Fibroblast of lung (primary cell): ENCODE results near the gene PDLIM5. TPM values are rescaled to one million over a fixed set of nuclear protein-coding genes. Genes with fewer than 3 reads are reported as not detected.

ENCODE experiments used
- DNase-seq, 2 donors: peaks; one replicate each; pipeline versions ENCODE4 v3.0.0 to v3.0.0-alpha.2; 2010; ENCODE audit warnings: low read depth in 2 of 2
- H2AFZ ChIP-seq: 2 replicates; pipeline ENCODE4 v1.5.1; 2012; ENCODE audit warnings: low read length, control low read depth, inconsistent platforms
- H3K27ac ChIP-seq: 2 replicates; pipeline ENCODE4 v1.5.1; 2011; ENCODE audit warnings: low read length, control low read depth; ENCODE audit not compliant: insufficient read depth
- H3K27me3 ChIP-seq: 2 replicates; pipeline ENCODE4 v1.5.1; 2011; ENCODE audit warnings: mild to moderate bottlenecking, low read length; ENCODE audit not compliant: control insufficient read depth, insufficient read depth
- H3K36me3 ChIP-seq: 2 replicates; pipeline ENCODE4 v1.5.1; 2011; ENCODE audit warnings: low read length; ENCODE audit not compliant: control insufficient read depth, insufficient read depth
- H3K4me1 ChIP-seq: 2 replicates; pipeline ENCODE4 v1.5.1; 2011; ENCODE audit warnings: low read length; ENCODE audit not compliant: control insufficient read depth, insufficient read depth; ENCODE audit errors: extremely low read depth
- H3K4me2 ChIP-seq: 2 replicates; pipeline ENCODE4 v1.5.1; 2011; ENCODE audit warnings: low read length, control low read depth; ENCODE audit not compliant: insufficient read depth; ENCODE audit errors: extremely low read depth
- H3K4me3 ChIP-seq, 4 experiments: fragments of 200-600 bp in 1 of 4; sonication (generic) in 1 of 4; replicated peaks in 1 of 4; 2 replicates each; pipeline ENCODE4 v1.5.1; 2011 to 2016; ENCODE audit warnings: low read length in 4 of 4, low read depth in 3 of 4, mild to moderate bottlenecking in 3 of 4, control low read depth in 2 of 4, inconsistent platforms in 1 of 4, mixed read lengths in 1 of 4; ENCODE audit not compliant: insufficient read depth in 1 of 4; ENCODE audit errors: control extremely low read depth in 1 of 4
- H3K79me2 ChIP-seq: 2 replicates; pipeline ENCODE4 v1.5.1; 2012; ENCODE audit warnings: mild to moderate bottlenecking, low read length, inconsistent platforms; ENCODE audit not compliant: control insufficient read depth, insufficient read depth
- H3K9ac ChIP-seq: 2 replicates; pipeline ENCODE4 v1.5.1; 2011; ENCODE audit warnings: mild to moderate bottlenecking, low read length, control low read depth; ENCODE audit not compliant: insufficient read depth
- H3K9me3 ChIP-seq: 2 replicates; pipeline ENCODE4 v1.5.1; 2012; ENCODE audit warnings: low read depth, low read length; ENCODE audit not compliant: control insufficient read depth, insufficient read depth
- H4K20me1 ChIP-seq: 2 replicates; pipeline ENCODE4 v1.5.1; 2011; ENCODE audit warnings: low read length; ENCODE audit not compliant: control insufficient read depth, insufficient read depth; ENCODE audit errors: extremely low read depth
- EZH2 ChIP-seq: IDR thresholded peaks from 2 replicates; pipeline ENCODE4 v1.5.1; 2012; ENCODE audit warnings: low read length, control low read depth, mild to moderate bottlenecking; ENCODE audit errors: missing control alignments
- polyA plus RNA-seq, 2 donors: library from polyadenylated mRNA; depleted of rRNA in 1 of 2; stranded (reverse) in 1 of 2; unstranded in 1 of 2; fragments of >200 nt; gene quantifications; 2 replicates each; pipeline ENCODE4 v1.2.1, GENCODE V29; 2011 to 2012; ENCODE audit warnings: missing spikeins in 1 of 2
- total RNA-seq: library from RNA; depleted of rRNA; stranded (reverse); fragments of >200 nt; gene quantifications from 2 replicates; pipeline ENCODE4 v1.2.1, GENCODE V29; 2014
- TF ChIP-seq, protein P1 (sequence below), 2 donors: IDR thresholded peaks in 1 of 2; conservative IDR thresholded peaks in 1 of 2; 1 replicate in 1 of 2; 2 replicates in 1 of 2; pipeline ENCODE4 v1.5.1; 2011 to 2012; ENCODE audit warnings: low read length in 2 of 2, control low read depth in 1 of 2, inconsistent platforms in 1 of 2, low read depth in 1 of 2, mild to moderate bottlenecking in 1 of 2

Gene PDLIM5
- total and polyA plus RNA-seq, 2 donors (not counting 1 experiment from before 2014, with no cell fraction given): 28.4 to 113 TPM

DNA sequence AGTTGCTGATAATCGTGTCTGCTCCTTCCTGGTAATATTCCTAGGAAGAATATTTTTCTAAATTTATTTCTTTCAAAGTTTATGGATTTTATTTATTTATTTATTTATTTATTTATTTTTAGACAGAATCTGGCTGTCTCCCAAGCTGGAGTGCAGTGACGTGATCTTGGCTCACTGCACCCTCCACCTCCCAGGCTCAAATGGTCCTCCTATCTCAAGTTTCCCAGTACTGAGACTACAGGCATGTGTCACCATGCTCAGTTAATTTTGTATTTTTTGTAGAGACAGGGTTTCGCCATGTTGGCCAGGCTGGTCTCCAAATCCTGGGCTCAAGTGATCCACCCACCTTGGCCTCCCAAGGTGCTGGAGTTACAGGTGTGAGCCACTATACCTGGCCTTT lies 48.9 kb downstream of the PDLIM5 start:
- H4K20me1 ChIP-seq: no peaks in the 10 kb centered on the region
- no peak overlapping the region for H3K9ac ChIP-seq
- TF ChIP-seq, protein P1, sequence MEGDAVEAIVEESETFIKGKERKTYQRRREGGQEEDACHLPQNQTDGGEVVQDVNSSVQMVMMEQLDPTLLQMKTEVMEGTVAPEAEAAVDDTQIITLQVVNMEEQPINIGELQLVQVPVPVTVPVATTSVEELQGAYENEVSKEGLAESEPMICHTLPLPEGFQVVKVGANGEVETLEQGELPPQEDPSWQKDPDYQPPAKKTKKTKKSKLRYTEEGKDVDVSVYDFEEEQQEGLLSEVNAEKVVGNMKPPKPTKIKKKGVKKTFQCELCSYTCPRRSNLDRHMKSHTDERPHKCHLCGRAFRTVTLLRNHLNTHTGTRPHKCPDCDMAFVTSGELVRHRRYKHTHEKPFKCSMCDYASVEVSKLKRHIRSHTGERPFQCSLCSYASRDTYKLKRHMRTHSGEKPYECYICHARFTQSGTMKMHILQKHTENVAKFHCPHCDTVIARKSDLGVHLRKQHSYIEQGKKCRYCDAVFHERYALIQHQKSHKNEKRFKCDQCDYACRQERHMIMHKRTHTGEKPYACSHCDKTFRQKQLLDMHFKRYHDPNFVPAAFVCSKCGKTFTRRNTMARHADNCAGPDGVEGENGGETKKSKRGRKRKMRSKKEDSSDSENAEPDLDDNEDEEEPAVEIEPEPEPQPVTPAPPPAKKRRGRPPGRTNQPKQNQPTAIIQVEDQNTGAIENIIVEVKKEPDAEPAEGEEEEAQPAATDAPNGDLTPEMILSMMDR (conservative IDR thresholded peaks at IDR 0.05 in 1 of 2, IDR thresholded peaks at IDR 0.05 in 1 of 2; ENCODE audit: low read depth in 1 of 2, low read length in 2 of 2): no peak
- no peak for TF ChIP-seq EZH2
- no peak overlapping the region for H3K4me2 ChIP-seq
- H2AFZ ChIP-seq: no peak overlapping the region
- no peak overlapping the region for H3K4me3 ChIP-seq
- peak in 1 of 2 donors; percentile 15 for DNase-seq
- H3K79me2 ChIP-seq: peaks cover 10% of the 10 kb centered on the region
- H3K36me3 ChIP-seq: no peaks in the 10 kb centered on the region
- H3K4me1 ChIP-seq: no peaks in the 10 kb centered on the region
- H3K27ac ChIP-seq: no peak overlapping the region
- no peaks in the 10 kb centered on the region for H3K9me3 ChIP-seq
- H3K27me3 ChIP-seq: no peaks in the 10 kb centered on the region

DNA sequence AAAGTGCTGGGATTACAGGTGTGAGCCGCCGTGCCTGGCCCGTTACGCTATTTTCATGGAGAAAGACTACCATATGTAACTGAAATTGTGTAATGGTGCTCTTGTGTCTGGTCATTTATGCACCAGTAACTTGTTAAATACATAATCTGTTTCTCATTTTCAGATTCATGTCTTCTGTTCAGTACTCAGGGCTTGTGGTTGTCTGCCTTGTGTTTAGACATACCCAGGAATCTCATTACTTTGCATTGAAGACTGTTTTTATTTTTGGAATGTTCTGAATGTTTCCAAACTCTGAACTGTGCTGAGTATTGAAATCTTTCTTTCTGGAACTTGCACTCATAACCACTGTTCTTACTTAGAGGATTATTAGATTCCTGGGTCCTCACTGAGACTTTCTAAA lies 52.8 kb downstream of the PDLIM5 start:
- peak in 1 of 2 donors; percentile 62 for DNase-seq
- TF ChIP-seq, protein P1 (conservative IDR thresholded peaks at IDR 0.05 in 1 of 2, IDR thresholded peaks at IDR 0.05 in 1 of 2; ENCODE audit: low read depth in 1 of 2, low read length in 2 of 2): no peak
- no peak for TF ChIP-seq EZH2
- Histone ChIP-seq H3K9ac (no peak overlapping the region), H3K4me2 (no peak overlapping the region), H3K9me3 (no peaks in the 10 kb centered on the region), H3K27me3 (no peaks in the 10 kb centered on the region), H3K36me3 (no peaks in the 10 kb centered on the region), H3K27ac (no peak overlapping the region), H4K20me1 (no peaks in the 10 kb centered on the region), H3K4me1 (peaks cover 9% of the 10 kb centered on the region), H3K79me2 (peaks cover 14% of the 10 kb centered on the region), H2AFZ (no peak overlapping the region), H3K4me3 (no peak overlapping the region)

DNA sequence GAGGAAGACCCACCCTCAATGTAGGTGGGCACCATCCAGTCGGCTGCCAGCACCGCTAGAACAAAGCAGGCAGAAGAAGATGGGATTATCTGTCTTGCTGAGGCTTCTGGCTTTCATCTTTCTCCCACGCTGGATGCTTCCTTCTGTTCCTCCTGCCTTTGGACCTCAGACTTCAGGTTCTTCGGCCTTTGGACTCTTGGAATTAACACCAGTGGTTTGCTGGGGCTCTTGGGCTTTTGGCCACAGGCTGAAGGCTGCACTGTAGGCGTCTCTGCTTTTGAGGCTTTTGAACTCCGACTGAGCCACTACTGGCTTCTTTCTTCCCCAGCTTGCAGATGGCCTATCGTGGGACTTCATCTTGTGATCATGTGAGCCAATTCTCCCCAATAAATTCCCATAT lies 55.1 kb downstream of the PDLIM5 start:
- no peak for DNase-seq
- H3K27ac ChIP-seq: no peak overlapping the region
- no peak overlapping the region for H2AFZ ChIP-seq
- peaks cover 17% of the 10 kb centered on the region for H3K79me2 ChIP-seq
- no peaks in the 10 kb centered on the region for H3K36me3 ChIP-seq
- H3K4me3 ChIP-seq: no peak overlapping the region
- no peak overlapping the region for H3K9ac ChIP-seq
- TF ChIP-seq EZH2: no peak
- TF ChIP-seq, protein P1 (conservative IDR thresholded peaks at IDR 0.05 in 1 of 2, IDR thresholded peaks at IDR 0.05 in 1 of 2; ENCODE audit: low read depth in 1 of 2, low read length in 2 of 2): no peak
- H3K9me3 ChIP-seq: no peaks in the 10 kb centered on the region
- peaks cover 9% of the 10 kb centered on the region for H3K4me1 ChIP-seq
- no peaks in the 10 kb centered on the region for H3K27me3 ChIP-seq
- no peak overlapping the region for H3K4me2 ChIP-seq
- H4K20me1 ChIP-seq: no peaks in the 10 kb centered on the region
